GM18526 (cell line): ENCODE data around the gene PHYKPL.

Experiments
- POLR2A ChIP-seq: IDR thresholded peaks from 3 replicates; pipeline ENCODE4 v1.6.1; 2011; ENCODE audit not compliant: insufficient read length; ENCODE audit errors: extremely low read depth

PHYKPL gene

GRCh38 chr5:178176791-178177190, 55.8 kb downstream of the PHYKPL start:
- no peak for TF ChIP-seq POLR2A

GRCh38 chr5:178174456-178174855, 58.1 kb downstream of the PHYKPL start:
- no peak for TF ChIP-seq POLR2A

GRCh38 chr5:178170455-178170854, 62.1 kb downstream of the PHYKPL start:
- no peak for TF ChIP-seq POLR2A

GRCh38 chr5:178165581-178165980, 67.0 kb downstream of the PHYKPL start:
- TF ChIP-seq POLR2A, result no peak

GRCh38 chr5:178163772-178164735, 68.5 kb downstream of the PHYKPL start:
- no peak for TF ChIP-seq POLR2A

- no peak for TF ChIP-seq POLR2A
Measured at GRCh38 chr5:178162481-178162880, 70.1 kb downstream of the PHYKPL start.

- no peak for TF ChIP-seq POLR2A
Measured at GRCh38 chr5:178160176-178160575, 72.4 kb downstream of the PHYKPL start.
